ENCODE data around the gene STX12.
"Not testable (repeated sequence)": the region's sequence is repeated elsewhere in the genome, so short reads cannot be mapped to it uniquely, and the experiment has no call there.

The STX12 gene

DNA sequence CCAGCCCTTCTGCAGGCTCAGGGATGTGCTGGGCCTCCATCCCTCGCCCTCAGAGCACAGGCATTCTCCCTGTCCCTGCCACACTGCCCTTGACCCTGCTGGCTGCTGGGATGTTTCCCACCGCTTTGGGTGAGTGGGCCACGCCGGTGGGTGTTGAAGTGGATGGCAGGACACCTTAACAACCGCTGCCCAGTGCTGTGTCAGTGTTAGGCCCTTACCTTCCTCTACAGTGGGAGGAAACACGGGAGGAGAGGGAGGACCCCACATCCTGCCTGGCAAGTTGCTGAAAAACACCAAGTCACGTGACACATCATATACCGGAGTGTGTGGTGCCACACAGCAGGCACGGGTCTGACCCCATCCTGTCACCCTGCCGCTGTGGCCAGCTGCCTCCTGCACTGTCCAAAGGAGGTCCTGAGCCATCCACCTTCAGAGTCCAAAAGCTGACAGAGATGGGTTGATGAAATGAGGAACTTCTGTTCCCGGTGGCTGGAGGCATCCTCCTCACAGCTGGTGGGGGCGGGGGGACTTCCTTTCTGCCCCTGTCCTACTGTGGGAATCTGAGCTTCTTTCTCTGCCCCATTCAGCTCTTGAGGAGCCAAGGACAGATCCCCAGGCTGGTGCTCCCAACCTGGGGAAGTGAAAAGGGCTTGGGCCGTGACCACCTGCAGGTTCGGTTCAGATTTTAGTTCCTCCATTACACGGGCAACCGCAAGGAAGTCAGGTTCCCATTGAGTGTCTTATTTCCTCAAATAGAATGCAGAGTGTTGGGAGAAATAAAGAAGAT, 96.1 kb downstream of the STX12 start:
- no peak overlapping the region for H3K4me3 ChIP-seq (ENCODE audit: low read depth, low read length)
- no peak for DNase-seq (ENCODE audit: low read depth)
- TF ChIP-seq, protein P1, sequence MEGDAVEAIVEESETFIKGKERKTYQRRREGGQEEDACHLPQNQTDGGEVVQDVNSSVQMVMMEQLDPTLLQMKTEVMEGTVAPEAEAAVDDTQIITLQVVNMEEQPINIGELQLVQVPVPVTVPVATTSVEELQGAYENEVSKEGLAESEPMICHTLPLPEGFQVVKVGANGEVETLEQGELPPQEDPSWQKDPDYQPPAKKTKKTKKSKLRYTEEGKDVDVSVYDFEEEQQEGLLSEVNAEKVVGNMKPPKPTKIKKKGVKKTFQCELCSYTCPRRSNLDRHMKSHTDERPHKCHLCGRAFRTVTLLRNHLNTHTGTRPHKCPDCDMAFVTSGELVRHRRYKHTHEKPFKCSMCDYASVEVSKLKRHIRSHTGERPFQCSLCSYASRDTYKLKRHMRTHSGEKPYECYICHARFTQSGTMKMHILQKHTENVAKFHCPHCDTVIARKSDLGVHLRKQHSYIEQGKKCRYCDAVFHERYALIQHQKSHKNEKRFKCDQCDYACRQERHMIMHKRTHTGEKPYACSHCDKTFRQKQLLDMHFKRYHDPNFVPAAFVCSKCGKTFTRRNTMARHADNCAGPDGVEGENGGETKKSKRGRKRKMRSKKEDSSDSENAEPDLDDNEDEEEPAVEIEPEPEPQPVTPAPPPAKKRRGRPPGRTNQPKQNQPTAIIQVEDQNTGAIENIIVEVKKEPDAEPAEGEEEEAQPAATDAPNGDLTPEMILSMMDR (conservative IDR thresholded peaks at IDR 0.05; ENCODE audit: low read depth, low read length) = no peak

DNA sequence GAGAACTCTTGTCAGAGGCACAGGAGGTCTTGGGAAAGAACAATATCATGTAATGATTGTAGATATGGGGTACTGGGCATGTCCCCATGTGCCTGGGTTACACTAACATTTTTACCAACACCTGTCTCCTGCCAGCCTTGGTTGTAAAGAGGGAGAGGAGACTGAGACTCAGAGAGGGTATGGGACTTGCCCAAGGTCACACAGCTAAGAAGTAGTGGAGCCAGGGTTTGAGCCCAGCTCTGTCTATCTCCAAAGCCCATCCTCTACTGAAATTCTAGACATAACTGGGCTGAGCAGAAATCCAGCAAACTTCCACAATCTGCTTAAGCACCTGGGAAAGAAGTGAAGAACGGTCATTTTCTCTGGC, 96.7 kb downstream of the STX12 start:
- H3K4me3 ChIP-seq (ENCODE audit: low read depth, low read length) = no peak overlapping the region
- DNase-seq (ENCODE audit: low read depth) = no peak
- TF ChIP-seq, protein P1 (conservative IDR thresholded peaks at IDR 0.05; ENCODE audit: low read depth, low read length) = peak; percentile 15

DNA sequence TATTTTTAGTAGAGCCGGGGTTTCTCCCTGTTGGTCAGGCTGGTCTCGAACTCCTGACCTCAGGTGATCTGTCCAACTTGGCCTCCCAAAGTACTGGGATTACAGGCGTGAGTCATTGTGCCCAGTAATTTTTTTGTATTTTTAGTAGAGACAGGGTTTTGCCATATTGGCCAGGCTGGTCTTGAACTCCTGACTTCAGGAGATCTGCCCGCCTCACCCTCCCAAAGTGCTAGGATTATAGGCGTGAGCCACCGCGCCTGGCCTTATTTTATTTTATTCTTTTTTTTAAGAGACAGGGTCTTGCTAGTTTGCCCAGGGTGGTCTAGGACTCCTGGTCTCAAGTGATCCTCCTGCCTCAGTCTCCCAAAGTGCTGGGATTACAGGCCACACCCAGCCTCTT, 98.1 kb downstream of the STX12 start:
- not testable (repeated sequence) for H3K4me3 ChIP-seq (ENCODE audit: low read depth, low read length); DNase-seq (ENCODE audit: low read depth)

DNA sequence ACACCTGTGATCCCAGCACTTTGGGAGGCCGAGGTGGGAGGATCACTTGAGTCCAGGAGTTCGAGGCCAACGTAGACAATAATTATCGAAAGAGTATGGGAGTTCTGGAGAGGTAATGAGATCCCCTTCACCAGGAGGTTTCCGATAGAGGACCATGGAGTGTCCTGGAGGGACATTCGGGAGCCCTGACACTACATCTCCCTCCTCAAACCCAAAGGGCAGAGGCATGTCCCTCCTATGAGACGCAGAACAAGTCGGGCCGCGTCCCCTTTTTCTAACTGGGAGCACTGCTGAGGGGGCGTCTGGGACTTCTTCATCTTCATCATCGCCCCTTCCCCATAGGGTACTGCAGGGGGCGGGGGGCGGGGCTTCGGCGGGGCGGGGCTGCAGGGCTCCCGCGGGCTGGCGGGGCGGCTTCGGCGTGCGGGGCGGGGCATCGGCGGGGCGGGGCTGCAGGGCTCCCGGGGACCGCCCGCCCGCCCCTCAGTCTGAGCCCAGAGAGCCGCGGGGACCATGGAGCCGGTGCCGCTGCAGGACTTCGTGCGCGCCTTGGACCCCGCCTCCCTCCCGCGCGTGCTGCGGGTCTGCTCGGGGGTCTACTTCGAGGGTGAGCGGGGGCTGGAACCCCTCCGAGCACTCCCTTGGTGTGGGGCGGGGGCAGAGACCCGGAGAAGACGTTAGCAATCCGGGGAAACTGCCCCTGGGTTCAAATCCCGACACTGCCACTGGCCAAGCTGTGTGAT, 99.2 kb downstream of the STX12 start, which contains the start of gene THEMIS2:
THEMIS2 (plus strand) TSS at position 486 of the 743 bp plus-strand sequence; CDS start at position 514, 28 bp downstream.
- peak within 1 kb of the TSS; percentile 71 for H3K4me3 ChIP-seq (ENCODE audit: low read depth, low read length)
- TF ChIP-seq, protein P1 (conservative IDR thresholded peaks at IDR 0.05; ENCODE audit: low read depth, low read length) = no peak
- DNase-seq (ENCODE audit: low read depth) = peak; percentile 32

DNA sequence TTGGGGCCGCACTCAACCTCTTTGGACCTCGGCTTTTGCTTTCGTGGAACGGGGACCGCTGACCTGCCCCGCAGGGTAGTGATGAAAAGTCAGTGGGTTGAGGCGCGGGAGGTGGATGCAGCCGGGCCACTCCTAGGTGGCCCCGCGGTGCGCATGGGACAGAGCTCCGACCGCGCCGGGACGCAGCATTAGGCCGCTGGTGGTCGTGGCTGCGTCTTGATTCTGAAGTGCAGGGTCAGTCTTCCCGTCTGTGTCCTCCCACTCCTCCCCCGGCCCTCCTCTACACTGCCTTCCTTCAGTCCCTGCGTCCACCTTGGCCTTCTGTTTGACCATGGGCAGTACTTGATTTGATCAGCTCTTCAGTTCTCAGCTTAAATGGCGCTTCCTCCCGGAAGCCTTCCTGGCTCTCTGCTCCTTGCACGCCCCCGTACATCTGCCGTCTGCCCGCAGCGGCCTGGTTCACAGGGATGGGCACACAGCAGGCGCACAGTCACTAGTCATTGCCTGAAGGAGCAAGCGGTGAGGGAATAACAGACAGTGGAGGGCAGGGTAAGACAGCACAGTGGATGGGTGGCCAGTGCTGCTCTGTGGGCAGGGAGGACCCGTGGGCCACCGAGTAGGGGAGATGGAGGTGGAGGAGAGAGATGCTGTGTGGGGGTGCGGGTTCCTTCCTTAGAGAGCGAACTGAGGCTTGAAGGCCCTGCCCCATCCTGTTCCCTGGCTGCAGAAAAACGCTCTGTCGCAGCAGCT, 100.0 kb downstream of the STX12 start:
- peak overlapping the region; percentile 71 for H3K4me3 ChIP-seq (ENCODE audit: low read depth, low read length)
- TF ChIP-seq, protein P1 (conservative IDR thresholded peaks at IDR 0.05; ENCODE audit: low read depth, low read length) = no peak
- DNase-seq (ENCODE audit: low read depth) = peak; percentile 27

DNA sequence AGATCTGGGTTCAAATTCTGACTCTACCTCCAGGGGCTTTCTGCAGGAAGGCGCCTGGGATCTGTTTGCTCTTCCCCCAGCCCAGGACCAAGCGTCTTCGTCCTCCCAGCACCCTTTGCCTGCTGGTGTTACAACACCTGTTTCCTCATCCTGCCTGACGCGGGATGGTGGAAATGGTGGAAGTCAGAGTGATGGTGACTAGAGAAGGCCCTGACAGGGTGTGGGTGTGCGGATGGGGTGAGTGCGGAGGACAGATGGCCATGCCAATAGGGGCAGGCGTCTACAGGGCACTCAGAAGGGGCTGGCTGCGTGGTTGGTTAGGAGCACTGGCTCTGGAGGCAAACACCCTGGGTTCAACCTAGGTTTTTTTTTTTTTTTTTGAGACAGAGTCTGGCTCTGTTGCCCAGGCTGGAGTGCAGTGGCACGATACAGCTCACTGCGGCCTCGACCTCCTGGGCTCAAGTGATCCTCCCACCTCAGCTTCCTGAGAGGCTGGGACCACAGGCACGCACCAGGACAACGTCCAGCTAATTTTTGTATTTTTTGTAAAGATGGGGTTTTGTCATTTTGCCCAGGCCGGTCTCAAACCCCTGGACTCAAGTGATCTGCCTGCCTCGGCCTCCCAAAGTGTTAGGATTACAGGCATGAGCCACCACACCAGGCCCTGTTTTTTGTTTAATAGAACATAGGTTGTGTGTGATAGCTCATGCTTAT, 100.8 kb downstream of the STX12 start:
- H3K4me3 ChIP-seq (ENCODE audit: low read depth, low read length) = no peak overlapping the region
- DNase-seq (ENCODE audit: low read depth) = no peak
- TF ChIP-seq, protein P1 (conservative IDR thresholded peaks at IDR 0.05; ENCODE audit: low read depth, low read length) = no peak

Measured in choroid plexus epithelial cell (primary cell).